ENCODE data around the gene CACNA1S. TPM values are rescaled to one million over a fixed set of nuclear protein-coding genes. Genes with fewer than 3 reads are reported as not detected.

Gene CACNA1S
- total and polyA plus RNA-seq, 2 donors (not counting 1 experiment from before 2014, with no cell fraction given), result not detected

DNA sequence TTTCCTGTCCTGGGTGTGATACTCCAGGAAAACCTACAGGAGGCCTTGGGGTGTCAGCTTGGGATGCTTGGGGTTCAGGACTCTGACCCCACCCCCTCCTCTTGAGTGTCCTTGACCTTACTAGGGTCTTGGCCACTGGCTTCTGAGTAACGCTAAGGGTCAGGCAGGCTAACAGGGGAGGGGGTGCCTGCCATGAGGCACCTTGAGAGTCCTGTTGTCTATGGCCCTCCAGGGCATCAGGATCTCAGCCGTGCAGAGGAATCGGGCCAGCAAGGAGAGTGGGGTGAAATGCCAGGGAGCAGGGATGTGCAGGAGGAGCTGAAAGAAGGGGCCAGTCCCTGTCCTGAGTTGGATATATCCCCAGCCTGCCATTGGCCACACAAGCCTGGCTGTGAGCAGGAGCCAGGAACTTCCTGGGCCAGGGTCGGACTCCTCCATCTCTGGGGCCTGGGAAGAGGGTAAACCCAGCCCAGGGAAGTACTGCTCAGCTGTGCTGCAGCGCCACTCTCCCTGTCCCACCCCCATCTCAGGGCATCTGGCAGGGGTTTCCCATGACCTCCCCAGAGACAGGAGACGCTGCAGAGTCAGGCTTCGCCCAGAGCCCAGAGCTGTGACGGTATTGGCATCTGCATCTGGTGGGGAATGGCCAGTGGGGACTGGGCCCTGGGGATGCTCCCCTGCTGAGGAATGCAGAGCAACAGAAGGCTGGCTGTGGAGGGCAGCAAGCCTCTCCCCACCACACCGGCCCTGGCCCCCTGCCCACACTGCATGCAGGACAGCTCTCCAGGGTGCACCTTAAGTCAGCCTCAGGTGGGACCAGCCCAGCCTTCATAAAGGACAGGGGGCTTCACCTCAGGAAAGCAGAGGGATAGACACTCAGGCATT, 95.0 kb downstream of the CACNA1S start:
- no peaks in the 10 kb centered on the region for H3K9me3 ChIP-seq (ENCODE audit: control extremely low read depth in 1 of 3, control insufficient read depth in 2 of 3, insufficient read depth in 1 of 3, low read length in 2 of 3)
- H3K4me1 ChIP-seq (ENCODE audit: control insufficient read depth in 2 of 2, insufficient read depth in 2 of 2, low read length in 2 of 2), result peaks cover 83 to 91% of the 10 kb centered on the region in 2 donors
- peak overlapping the region; percentile 94 for H3K4me2 ChIP-seq (replicated peaks; ENCODE audit: low read depth, low read length, poor library complexity, severe bottlenecking)
- TF ChIP-seq, protein P1, sequence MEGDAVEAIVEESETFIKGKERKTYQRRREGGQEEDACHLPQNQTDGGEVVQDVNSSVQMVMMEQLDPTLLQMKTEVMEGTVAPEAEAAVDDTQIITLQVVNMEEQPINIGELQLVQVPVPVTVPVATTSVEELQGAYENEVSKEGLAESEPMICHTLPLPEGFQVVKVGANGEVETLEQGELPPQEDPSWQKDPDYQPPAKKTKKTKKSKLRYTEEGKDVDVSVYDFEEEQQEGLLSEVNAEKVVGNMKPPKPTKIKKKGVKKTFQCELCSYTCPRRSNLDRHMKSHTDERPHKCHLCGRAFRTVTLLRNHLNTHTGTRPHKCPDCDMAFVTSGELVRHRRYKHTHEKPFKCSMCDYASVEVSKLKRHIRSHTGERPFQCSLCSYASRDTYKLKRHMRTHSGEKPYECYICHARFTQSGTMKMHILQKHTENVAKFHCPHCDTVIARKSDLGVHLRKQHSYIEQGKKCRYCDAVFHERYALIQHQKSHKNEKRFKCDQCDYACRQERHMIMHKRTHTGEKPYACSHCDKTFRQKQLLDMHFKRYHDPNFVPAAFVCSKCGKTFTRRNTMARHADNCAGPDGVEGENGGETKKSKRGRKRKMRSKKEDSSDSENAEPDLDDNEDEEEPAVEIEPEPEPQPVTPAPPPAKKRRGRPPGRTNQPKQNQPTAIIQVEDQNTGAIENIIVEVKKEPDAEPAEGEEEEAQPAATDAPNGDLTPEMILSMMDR (IDR thresholded peaks at IDR 0.05), result no peak
- TF ChIP-seq EZH2 (IDR thresholded peaks at IDR 0.05; ENCODE audit: borderline replicate concordance, insufficient read depth, low read depth, low read length, poor library complexity, severe bottlenecking), result no peak
- Mint-ChIP-seq H3K4me3 (peak overlapping the region; percentile 56), H3K27ac (peak overlapping the region; percentile 56), H3K9me3 (ENCODE audit: insufficient read depth) (no peaks in the 10 kb centered on the region), H3K4me1 (peaks cover 87% of the 10 kb centered on the region), H3K27me3 (no peaks in the 10 kb centered on the region)
- ChIA-PET POLR2A (interaction anchor here (0.9 kb wide), 1 partner anchor 9 kb away, joined by 3 read pairs; no protein-coding TSS in a partner anchor), CTCF (interaction anchor here (0.6 to 10.5 kb wide), 6 partner anchors 9 to 395 kb away, joined by 3 to 83 read pairs (median 34); no protein-coding TSS in a partner anchor)
- peaks cover 87% of the 10 kb centered on the region for H3K79me2 ChIP-seq (ENCODE audit: control insufficient read depth, insufficient read depth, low read length)
- ATAC-seq (ENCODE audit: low read depth) (peak; percentile 62), DNase-seq (peak; percentile 75)
- intact Hi-C loops (cut with micrococcal nuclease), result loop anchor here (10.0 kb wide), 1 partner anchor 712 kb away; no protein-coding TSS in a partner anchor
- WGBS (ENCODE audit: insufficient coverage), result 44% methylated on average over 9 of the region's 9 CpGs
- no peak overlapping the region for H2AFZ ChIP-seq (ENCODE audit: insufficient read depth, low read depth, low read length, poor library complexity, severe bottlenecking)
- peaks cover 64% of the 10 kb centered on the region for H4K20me1 ChIP-seq (ENCODE audit: control insufficient read depth, insufficient read depth, low read length, poor library complexity, severe bottlenecking)
- H3K27ac ChIP-seq (ENCODE audit: low read length in 2 of 2), result no peak overlapping the region
- peak overlapping the region in 1 of 5 experiments; percentile 20 for H3K4me3 ChIP-seq (ENCODE audit: control extremely low read depth in 1 of 5, extremely low read depth in 1 of 5, insufficient read depth in 1 of 5, low read depth in 2 of 5, low read length in 4 of 5)
- H3K27me3 ChIP-seq (replicated peaks in 1 of 4; ENCODE audit: control extremely low read depth in 1 of 4, control insufficient read depth in 3 of 4, insufficient read depth in 4 of 4, low read length in 3 of 4), result no peaks in the 10 kb centered on the region
- H3K36me3 ChIP-seq (replicated peaks in 1 of 2; ENCODE audit: control extremely low read depth in 1 of 2, control insufficient read depth in 1 of 2, extremely low read depth in 1 of 2, insufficient read depth in 2 of 2, low read length in 1 of 2), result peaks cover 0 to 18% of the 10 kb centered on the region in 2 experiments
- H3K9ac ChIP-seq (ENCODE audit: low read length), result no peak overlapping the region

Measured in B cell (primary cell).